ENCODE measurements around the gene TMEM132C.

GRCh38 chr12:128267651-128268378 is 845 bp downstream of the TMEM132C start:
- TF ChIP-seq CTCF (IDR thresholded peaks at IDR 0.05) (no peak), POLR2A (IDR thresholded peaks at IDR 0.05) (no peak)
